HG02759 (cell line): Measurements from ENCODE around the gene GUCY2D.
"Not testable (repeated sequence)": the region's sequence is repeated elsewhere in the genome, so short reads cannot be mapped to it uniquely, and the experiment has no call there.

Experiments used
- ATAC-seq: cut with Tn5 transposase; IDR thresholded peaks from one replicate; pipeline ENCODE4 v1.9.1; 2021; ENCODE audit warnings: mild to moderate bottlenecking, moderate library complexity; ENCODE audit not compliant: unreplicated experiment

The GUCY2D gene

DNA sequence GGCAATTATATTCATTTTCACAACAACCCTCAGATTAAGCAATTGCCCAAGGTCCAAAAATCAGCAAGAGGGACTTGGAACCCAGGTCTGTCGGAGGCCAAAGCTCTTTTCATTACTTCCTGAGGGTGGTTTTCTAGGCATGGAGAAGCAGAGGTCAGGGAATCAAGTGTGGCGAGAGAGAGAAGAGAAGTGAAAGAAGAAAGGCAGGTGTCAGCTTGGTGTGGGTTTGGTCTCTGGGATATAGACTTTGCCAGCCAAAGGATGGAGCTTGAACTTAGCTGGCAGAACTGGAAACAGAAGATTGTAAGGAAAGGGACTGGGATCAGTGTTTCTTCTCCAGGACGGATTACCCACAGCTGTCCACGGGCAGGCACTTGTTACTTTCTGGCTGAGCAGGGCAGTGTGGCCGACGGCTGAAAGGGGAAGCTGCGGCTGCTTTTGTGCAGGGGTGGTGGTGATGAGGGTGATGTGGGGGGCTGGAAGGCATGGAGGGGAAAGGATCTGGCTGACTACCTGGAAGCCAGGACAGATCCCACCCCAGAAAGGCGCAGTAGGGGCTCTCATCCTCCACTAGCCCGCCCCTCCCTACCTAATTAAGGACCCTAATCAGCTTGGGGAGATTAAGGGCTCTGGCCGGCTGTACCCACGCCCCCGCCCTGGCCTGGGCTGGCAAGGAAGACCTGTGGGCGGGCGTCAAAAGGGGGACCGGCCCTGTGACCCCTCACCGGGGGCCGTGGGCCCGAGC, at the start of gene GUCY2D:
Gene GUCY2D, plus strand, starts transcription at position 640 of the 745 bp plus-strand sequence. CDS start 433 bp downstream, outside the sequence.
- ATAC-seq: no peak

DNA sequence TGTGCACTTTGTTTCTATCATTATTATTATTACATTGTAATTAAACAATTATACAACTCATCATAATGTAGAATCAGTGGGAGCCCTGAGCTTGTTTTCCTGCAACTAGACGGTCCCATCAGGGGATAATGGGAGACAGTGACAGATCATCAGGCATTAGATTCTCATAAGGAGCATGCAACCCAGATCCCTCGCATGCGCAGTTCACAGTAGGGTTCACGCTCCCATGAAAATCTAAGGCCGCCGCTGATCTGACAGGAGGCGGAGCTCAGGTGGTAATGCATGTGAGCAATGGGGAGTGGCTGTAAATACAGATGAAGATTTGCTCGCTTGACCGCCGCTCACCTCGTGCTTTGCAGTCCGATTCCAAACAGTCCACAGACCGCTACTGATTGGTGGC, 49.1 kb upstream of the GUCY2D start:
- ATAC-seq: not testable (repeated sequence)

DNA sequence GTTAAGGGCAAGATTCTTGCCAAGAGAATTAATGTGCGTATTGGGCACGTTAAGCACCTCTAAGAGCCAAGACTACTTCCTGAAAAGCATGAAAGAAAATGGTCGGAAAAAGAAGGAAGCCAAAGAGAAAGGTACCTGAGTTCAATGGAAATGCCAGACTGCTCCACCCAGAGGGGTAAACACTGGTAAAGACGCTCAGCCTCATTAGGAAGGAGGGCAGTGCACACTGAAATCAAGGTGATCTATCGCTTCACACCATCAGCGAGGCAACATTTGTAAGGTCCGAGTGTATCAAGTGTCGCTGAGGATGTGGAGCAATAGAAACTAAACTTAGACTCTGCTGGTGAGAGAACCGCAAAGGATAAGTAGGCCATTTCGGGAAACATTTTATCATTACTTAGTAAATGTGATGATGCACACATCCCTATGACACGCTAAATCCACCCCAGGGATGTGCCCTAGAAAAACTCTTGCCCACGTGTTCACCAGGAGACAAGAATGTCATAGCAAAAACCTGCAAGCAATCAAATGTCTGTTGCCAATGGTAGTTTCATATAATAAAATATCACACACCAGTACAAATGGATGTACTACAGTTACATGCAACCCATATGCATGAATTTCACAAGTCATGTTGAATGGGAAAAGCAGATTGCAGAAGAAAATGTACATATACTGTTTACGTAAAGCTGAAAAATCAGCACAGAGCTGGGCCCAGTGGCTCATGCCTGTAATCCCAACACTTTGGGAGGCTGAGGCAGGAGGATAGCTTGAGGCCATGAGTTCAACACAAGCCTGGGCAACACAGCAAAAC, 46.8 kb upstream of the GUCY2D start:
- ATAC-seq: no peak

DNA sequence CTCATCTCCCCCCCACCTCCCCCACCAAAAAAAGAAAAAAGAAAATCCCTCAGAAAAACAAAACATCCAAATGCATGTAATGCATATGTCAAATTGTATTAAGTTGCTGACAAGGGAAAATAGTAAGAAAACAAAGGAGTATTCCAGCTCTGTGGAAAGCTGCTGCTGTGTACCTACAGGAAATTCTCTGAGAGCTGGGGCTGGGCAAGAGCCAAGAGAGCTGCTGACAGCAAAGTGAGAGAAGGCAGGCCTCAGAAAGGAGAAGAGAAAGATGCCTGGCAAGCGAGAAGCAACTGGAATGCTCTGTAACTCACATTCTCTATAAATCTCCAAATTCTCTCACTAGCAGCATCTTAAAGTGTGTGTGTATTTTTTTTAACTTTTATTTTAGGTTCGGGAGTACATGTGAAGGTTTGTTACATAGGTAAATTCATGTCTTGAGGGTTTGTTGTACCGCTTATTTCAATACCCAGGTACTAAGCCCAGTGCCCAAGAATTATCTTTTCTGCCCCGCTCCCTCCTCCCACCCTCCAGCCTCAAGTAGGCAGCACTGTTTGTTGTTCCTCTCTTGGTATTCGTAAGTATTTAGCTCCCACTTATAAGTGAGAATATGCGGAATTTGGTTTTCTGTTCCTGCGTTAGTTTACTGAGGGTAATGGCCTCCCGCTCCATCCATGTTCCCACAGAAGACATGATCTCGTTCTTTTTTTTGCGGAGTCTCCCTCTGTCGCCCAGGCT, 46.0 kb upstream of the GUCY2D start:
- no peak for ATAC-seq

DNA sequence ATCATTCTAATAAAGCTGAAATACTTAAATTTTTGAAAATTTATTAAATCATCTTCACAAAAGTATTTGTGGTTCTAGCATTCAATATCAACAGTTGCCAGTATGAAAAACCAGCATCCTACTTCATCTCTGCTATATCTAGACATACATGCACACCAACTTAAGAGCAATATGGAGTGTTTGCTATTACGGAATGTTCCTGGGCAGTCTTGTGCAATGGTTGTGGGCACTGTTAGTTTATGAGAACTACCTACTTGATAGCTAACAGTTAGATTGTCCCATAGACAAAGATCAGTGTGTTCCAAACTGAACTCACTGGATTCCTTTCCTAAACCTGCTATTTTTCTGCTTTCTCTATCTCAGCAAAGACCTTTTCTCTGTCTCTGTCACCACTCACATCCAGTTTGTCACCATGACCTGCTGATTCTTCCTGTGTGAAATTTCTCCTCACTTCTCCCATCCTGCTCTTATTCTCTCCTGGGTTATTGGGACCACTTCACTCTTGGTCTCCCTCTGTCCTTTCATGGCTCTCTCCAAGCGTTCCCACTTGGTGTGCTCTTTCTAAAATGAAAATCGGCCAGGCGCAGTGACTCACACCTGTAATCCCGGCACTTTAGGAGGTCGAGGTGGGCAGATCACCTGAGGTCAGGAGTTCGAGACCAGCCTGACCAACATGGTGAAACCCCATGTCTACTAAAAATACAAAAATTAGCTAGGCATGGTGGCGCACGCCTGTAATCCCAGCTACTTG, 42.7 kb upstream of the GUCY2D start:
- no peak for ATAC-seq

DNA sequence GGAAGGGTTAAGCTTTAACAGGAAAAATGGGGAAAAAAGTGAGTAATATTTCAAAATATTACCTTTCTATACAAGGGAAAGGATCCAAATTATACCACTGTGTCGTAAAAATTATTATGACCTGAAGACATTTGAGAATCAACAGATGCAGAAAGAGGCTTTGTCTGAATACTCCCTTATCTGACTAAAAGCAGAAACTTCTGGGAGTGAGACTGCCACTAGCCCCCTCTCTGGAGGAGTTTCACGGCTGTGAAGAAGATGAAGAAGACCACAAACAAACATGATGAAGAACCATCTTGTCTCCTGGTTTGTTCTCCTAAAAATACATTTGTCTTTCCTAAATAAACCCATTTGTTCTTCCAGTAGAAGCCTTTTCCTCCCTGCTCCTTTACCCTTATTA, 41.0 kb upstream of the GUCY2D start:
- no peak for ATAC-seq

DNA sequence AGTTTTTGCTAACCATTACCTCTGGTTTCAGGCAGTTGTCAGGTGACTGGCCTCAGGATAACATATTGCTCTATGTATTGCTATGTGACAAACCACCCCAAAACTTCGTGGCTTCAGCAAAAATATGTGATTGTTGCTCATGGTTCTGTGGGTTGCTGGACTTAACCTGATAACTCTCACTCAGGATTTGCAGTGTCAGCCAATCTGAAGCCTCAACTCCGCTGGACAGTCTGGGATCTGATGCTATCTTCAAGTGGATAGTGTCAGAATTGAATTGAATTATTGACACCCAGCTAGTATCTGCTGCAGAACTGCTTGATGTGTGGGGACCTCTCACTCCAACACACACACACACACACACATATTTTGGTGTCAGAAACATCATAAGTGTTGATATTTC, 34.7 kb upstream of the GUCY2D start:
- ATAC-seq: no peak

DNA sequence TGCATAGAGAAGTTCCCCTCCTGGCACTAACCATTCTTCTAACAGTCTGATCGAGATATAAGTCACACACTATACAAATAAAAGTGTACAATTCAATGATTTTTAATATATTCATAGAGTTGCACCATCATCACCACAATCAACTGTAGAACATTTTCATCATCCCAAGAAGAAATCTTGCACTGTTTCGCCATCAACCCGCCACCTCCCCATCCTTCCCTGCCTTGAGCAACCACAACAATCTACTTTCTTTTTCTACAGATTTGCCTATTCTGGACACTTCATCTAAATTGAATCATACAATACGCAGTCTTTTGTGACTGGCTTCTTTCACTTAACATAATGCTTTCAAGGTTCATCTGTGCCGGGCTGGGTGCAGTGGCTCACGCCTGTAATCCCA, 33.0 kb upstream of the GUCY2D start:
- ATAC-seq: no peak

DNA sequence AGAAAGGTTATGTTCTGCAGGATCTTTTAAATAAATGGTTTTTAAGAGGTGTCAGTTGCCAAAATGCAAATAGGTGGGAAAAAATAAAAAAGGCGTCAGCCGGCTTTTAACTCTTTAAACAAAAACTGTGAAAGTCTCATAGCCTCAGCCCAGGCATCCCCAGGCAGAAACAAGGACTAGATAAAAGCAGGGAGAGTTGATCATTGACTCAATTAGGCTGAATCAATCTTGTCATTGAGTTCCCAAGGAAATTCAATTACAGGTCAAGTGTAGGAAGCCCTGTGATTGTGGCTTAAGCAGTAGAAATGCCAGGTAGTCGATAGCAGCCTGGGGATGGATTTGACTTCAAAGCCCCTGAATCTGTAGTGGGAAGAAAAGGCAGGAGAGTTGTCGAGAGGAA, 30.8 kb upstream of the GUCY2D start:
- ATAC-seq: no peak

DNA sequence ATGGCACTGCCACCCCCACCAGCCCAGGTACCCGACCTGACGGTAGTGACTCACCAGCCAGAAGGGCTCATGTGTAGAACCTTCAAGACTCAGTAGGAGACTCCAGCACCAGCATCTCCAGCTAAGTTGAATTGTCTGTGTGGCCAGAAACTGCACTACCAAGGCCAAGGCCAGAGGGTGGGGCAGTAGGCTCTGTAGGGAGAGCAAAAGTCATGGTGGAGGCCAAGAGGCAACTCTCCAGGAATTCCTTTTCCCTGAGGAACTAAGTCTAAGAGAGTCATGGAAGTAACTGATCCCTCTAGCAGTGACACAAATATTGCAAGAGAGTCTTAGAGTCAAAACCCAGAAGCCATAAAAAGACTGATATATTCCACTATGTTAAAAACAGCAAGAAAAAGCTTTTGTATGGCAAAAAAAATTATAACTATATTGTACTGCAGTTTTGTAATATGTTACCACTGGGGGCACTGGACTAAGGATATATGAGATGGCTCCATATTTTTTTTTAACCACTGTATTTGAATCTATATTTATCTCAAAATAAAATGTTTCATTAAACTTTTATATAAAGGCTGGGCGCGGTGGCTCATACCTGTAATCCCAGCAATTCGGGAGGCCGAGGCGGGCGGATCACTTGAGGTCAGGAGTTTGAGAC, 30.2 kb upstream of the GUCY2D start:
- ATAC-seq: no peak

DNA sequence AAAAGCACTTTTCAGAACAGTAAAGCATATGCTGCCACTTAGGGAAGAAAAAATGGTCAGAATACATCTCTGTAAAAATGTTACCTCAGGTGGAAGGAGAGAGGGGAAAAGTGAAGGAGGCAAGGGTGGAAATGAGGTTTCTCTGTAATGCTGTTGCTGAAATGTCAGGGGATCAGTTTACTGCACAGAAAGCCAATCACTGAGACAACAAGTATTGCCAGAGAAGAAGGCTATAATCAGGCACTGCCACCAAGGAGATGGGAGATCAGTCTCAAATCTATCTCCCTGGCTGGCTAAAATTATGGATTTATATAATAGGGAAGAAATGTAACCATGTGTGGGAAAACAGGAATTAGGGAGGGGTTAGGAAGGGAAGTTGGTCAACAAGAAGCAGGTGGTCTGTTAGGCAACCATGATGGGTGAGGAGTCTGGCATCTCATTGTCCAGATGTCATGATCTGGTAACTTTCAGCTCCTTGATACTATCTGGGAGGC, 27.7 kb upstream of the GUCY2D start:
- ATAC-seq: no peak

DNA sequence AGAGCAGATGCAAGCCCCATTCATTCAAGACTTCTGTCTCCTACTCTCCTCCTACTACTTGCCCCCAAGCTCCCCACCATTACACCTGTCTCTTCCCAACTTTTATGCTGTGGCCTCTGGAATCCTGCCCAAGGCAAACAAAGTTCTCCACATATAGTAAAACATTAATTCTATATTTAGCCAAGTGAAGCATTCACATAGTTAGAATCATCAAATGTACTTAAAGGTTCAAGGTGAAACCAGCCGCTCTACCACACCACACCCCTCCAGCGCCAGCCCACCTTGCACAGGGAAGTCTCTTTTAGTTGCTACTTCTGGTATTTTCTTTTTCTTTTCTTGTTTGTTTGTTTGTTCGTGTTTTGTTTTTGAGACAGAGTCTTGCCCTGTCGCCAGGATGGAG, 25.4 kb upstream of the GUCY2D start:
- ATAC-seq: no peak

DNA sequence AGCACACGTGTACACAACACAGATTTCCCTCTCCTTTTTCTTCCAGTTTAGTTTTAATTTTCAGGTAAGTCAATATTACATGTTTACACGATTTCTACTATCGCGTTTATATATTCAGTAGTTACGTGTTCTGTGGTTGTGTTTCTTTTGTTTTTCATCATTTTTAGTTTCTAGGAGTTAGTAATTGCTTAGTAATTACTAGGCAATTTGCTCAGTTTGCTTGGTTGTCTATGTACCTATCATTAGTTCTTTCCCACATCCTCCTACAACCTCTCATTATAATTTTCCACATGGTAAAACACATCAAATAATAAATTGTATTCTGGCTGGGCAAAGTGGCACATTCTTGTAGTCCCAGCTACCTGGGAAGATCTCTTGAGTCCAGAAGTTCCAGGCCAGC, 24.6 kb upstream of the GUCY2D start:
- ATAC-seq: no peak

DNA sequence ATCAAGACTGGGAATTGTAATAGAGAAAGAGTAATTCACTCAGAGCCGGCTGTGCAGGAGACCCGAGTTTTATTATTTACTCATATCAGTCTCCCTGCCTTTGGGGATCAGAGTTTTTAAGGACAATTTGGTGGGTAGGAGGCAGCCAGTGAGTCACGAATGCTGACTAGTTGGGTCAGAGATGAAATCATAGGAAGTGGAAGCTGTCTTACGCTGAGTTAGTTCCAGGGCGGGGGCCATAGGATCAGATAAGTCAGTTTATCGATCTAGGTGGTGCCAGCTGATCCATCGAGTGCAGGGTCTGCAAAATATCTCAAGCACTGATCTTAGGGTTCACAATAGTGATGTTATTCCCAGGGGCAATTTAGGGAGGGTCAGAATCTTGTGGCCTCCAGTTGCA, 20.2 kb upstream of the GUCY2D start:
- no peak for ATAC-seq

DNA sequence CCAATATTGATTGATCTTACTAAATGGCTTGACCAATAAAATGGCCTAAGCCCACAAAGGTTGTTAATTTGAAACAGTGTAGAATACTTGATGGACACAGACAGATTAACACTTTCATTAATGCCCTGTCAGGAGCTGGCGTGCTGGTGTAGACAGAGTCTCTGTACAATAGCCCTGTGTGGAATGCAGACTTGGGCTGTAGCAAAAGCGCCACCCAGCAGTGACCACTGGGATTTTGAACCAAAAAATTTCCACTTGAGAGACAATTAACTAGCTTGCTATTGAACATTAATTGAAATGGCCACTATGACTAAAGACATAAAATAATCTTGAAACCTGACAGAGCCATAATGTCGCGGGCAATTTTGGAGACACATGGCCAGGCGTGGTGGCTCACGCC, 19.7 kb upstream of the GUCY2D start:
- ATAC-seq: no peak

DNA sequence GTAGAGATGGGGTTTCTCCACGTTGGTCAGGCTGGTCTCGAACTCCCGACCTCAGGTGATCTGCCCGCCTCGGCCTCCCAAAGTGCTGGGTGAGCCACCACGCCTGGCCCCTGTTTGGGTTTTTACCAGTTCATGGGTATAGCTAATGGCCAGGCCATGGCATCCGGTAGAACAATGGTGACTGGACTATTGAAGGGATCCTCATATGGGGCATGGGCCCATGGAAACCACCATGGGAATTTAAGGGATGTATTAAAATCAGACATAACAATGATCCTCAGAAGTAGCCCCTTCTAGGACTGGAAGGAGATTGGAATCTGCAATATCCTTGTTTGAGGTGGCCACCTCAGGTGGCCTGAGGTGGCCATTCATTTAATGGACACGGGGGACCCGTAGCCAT, 17.5 kb upstream of the GUCY2D start:
- no peak for ATAC-seq

DNA sequence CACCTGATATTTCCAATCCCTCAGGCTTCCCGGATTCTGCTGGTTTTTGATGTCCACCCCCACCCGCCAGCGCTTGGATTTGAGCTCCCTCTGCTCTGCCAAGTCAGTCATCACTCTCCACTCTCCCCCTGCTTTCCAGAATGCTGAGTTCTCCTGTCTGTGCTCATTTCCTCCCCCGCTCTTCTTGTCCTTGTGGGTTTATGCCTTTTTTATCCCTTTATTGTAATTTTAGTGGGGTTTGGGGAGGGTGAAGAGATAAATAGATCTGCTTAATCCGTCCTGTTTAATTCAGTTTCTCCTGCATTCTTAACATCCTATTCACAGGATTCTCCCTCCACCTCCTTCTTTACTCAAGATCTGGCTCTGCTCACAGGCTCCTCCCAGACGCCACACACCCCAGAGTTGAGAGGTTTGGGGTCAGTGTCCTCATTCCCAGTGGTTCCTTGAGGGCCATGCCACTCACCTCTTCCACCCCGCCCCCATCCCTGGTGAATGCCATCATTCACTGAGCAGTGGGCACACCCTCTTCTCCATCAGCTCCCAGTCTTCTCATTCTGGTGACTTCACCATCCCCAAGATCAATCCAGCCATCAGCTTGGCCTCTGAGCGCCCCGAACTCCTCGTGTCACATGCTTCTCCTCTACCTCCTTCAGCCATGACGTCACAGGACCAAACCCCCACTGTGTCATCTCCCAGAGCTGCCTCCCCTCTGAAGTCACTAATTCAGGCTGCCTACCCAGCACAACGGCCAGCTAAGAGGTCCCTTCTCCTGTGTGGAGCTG, 15.1 kb upstream of the GUCY2D start:
- no peak for ATAC-seq

DNA sequence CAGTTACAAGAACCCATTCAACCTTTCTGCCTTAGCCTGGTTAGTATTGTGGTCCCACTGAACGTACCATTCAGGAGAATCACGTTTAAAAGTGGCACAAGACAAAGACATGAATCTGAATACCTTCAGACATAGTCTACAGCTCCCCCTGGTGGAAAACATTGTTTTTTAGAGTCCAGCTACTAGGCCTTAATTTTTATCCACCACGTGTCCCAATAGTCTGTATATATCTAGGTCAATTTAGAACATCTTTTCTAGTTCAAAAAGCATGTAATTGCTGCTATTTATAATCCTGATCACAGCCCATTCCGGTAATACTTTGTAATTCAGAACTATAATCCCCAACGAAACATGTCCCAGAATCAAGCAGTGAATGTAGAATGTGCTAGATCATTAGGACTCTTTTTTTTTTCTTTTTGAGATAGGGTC, 13.7 kb upstream of the GUCY2D start:
- no peak for ATAC-seq
